GM12872 (cell line): Measurements from ENCODE around the gene EIF3K.

Source experiments
- TF ChIP-seq, protein P1 (sequence below): IDR thresholded peaks from 3 replicates; pipeline ENCODE4 v1.5.1; 2011; ENCODE audit warnings: low read depth, mild to moderate bottlenecking, low read length, moderate library complexity; ENCODE audit not compliant: insufficient read depth

Gene EIF3K

DNA sequence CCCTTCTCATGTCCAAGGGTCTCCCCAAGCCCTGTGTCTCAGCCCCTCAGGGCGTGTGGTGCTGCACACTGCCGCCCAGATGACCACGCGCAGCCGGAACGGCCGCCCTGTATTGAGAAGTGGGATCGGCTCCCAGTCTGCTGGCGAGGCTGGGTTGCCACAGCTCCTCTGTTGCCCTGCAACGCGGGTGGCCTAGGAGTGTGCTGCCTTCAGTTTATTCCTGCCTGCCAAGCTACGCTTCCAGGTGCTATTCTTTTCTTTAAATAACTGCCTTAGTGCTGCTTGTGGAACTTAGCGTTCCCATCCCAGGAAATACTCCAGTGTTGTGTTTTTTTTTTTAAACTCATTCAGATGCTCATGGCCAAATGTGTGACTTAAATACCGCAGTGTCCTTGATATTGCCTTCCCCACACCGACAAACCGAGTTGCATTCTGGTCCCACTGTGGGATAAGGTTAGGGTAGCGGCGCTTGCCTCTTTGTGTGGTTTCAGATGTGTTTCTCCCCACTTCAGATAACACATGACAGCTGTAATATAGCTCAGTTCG, 45.0 kb downstream of the EIF3K start:
- TF ChIP-seq, protein P1, sequence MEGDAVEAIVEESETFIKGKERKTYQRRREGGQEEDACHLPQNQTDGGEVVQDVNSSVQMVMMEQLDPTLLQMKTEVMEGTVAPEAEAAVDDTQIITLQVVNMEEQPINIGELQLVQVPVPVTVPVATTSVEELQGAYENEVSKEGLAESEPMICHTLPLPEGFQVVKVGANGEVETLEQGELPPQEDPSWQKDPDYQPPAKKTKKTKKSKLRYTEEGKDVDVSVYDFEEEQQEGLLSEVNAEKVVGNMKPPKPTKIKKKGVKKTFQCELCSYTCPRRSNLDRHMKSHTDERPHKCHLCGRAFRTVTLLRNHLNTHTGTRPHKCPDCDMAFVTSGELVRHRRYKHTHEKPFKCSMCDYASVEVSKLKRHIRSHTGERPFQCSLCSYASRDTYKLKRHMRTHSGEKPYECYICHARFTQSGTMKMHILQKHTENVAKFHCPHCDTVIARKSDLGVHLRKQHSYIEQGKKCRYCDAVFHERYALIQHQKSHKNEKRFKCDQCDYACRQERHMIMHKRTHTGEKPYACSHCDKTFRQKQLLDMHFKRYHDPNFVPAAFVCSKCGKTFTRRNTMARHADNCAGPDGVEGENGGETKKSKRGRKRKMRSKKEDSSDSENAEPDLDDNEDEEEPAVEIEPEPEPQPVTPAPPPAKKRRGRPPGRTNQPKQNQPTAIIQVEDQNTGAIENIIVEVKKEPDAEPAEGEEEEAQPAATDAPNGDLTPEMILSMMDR = no peak

DNA sequence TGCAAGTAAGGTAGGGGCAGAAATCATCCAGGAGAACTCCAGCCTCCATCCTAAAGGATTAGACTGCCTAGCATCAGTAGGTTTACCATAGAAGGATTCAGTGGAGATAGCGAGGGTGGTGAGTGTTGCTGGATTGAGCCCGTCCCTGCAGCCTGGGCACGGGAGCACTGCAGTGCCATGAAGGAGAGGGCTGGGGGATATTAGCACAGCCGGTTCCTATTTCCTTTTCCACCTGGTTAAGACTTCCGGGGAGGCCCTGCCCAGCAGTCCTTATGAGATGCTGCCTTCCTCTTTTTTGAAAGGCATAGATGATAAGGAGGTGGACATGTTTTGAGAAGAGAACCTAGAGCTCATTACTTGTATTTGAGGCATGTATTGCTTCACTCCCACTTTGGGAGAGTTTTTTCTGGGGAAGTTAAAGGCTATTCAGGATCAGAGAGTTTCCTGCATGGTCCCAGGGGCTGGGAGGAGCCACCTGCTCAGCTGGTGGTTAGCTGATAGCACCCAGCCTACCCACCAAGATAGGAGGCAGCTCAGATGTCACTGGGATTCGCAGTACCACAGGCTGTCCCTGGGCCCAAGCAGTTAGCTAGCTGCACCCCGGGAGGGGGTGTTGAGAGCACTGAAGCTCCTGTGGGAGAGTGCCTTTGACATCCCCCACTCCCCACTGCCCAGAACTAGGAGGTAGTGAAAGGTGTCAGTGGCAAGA, 45.7 kb downstream of the EIF3K start:
- TF ChIP-seq, protein P1 = no peak

DNA sequence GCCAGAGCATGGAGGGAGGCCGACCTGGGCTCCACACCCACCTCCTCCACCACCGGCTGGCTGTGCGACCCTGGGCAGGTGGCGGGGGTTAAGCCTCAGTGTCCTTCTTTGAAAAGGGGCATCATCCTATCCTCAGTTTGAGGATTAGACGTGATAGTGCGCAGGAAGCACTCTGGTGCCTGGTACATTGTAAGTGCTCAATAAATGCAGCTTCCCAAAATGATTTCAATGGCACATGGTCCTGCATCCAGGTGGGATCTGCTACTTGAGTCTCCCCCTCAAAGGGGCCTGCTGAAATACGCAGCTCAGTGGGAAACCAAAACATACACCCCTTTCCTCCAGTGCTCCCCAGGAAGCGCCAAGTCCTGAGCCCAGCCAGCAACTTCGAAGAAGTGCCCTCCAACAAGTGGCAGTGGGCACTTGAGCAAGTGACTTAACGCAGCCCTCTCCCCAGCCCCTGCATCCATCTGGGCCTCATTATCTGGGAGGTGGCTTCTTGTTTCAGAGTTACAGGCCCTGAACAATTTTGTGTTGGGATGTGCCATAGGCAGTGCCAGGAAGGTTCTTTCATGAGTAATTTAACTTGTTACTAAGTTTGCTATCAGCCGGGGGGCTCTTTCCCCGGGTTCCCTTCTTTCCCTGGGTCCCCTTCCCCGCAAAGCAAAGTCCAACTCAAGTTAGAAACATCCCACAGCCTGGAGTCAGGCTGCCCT, 46.4 kb downstream of the EIF3K start:
- TF ChIP-seq, protein P1 = no peak

DNA sequence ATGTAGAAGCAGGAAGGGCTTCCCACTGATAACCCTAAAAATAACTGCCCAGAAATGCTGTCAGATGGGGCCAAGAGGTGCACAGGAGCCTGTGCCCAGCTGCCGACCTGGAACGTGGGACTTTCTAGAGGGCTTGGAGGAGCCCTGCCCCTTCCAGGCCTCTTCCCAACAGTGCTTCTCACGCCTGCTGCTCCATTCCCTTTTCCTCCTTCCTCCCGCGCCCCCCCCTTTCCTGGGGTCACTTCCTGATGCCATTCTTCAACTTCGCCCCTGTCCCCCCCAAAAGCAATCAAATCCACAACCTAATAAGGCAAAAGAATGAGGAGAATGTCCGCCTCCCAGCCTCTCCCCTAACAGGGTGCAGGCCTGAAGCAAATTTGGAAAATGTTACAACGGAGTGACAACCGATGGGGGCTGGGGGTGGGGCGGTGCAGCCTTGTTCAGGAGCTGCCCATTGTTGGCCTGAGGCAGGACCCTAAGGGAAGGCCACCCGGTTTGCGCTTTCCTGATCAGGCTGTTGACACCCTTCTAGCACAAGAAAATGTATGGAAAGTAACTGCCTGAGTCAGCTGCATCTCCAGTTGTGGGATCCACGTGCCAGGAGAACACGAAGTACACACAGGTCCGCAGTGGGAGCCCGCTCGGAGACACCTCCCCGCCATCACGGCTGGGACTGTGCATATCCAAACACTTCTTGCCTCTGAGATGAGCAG, 47.1 kb downstream of the EIF3K start:
- TF ChIP-seq, protein P1 = no peak

DNA sequence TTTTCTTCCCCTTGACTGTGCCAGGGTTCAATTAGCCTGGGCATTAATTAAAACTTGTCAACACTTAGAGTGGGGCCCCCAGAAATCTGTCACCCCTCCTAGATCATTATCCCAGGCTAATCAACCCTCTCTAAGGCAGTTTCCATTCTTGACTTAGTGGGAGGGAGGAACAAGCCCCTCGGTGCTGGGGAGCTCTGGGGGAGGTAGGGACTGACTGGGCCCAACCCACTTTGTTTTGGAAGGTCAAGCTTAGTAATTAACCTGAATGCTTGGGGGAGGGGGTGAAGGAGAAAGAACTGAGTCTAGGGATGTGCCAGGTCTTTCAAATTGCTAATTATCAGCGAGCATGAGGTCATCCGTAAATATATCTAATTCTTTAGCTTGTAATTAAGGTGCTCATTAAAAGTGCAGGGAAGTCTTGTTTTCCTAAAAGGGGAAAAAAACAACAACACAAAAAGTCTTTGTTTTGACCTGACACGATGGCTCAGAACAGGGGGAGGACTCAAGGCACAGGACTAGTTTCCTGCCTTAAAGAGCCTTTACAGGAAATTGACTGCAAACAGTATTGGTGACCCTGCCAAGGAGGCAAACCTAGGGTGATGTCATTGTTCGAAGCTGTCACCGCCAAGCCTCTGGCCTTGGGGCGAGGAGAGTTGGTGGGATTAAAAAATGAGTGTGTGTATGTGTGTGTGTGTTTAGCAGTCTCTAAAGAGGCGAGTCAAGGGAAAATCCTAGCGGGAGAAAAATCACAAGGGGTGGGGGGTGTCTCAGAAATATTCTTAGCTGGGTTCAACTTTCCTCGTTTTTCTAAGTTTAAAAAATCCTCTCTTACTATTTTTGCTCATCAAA, 47.9 kb downstream of the EIF3K start:
- TF ChIP-seq, protein P1 = no peak

DNA sequence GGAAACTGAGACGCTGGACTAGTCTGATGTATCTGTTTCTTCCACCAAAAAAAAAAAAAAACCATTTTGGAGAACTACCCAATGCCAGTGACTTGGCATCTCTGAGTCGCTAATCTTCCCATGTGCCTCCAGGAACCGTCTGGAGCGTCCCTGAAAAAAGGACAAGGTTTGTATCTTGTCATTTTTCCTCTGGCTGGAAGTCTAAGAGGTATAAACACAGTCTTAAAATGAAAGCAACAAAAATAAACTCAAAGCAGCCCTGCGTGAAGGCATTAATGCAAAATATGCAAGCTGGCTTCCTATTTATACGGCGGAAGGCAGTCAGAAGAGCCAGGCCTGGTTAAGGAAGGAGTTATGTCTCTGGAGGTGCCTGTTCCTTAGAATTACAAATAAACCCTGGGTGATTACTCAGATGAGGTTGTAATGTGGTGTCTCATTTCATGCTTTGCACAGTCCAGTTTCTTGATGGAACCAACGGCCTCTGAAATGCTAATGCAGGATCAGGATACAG, 48.7 kb downstream of the EIF3K start:
- TF ChIP-seq, protein P1 = no peak
